NB4 (cell line): ENCODE data around the gene UNC93B1.

Source experiments
- DNase-seq: peaks from one replicate; pipeline ENCODE4 v3.0.0; 2010; ENCODE audit warnings: low read depth
- H3K4me3 ChIP-seq: one replicate; pipeline ENCODE4 v1.5.1; 2011; ENCODE audit warnings: mild to moderate bottlenecking, low read depth, low read length, moderate library complexity
- CTCF ChIP-seq: IDR thresholded peaks from one replicate; pipeline ENCODE4 v1.5.1; 2012; ENCODE audit warnings: low read depth, low read length
- MAX ChIP-seq: IDR thresholded peaks from 2 replicates; pipeline ENCODE4 v1.6.1; 2011; ENCODE audit warnings: low read depth, low read length
- MYC ChIP-seq: IDR thresholded peaks from 2 replicates; pipeline ENCODE4 v1.6.1; 2011; ENCODE audit warnings: low read depth, low read length
- POLR2A ChIP-seq: IDR thresholded peaks from 2 replicates; pipeline ENCODE4 v1.6.1; 2011; ENCODE audit warnings: mild to moderate bottlenecking; ENCODE audit not compliant: insufficient read length; ENCODE audit errors: extremely low read depth

The UNC93B1 gene

GRCh38 chr11:68044145-68044813 is 40.4 kb upstream of the UNC93B1 start:
- no peak overlapping the region for H3K4me3 ChIP-seq
- DNase-seq: no peak
- no peak for TF ChIP-seq CTCF
- TF ChIP-seq POLR2A: no peak
- no peak for TF ChIP-seq MYC
- TF ChIP-seq MAX: no peak

DNA sequence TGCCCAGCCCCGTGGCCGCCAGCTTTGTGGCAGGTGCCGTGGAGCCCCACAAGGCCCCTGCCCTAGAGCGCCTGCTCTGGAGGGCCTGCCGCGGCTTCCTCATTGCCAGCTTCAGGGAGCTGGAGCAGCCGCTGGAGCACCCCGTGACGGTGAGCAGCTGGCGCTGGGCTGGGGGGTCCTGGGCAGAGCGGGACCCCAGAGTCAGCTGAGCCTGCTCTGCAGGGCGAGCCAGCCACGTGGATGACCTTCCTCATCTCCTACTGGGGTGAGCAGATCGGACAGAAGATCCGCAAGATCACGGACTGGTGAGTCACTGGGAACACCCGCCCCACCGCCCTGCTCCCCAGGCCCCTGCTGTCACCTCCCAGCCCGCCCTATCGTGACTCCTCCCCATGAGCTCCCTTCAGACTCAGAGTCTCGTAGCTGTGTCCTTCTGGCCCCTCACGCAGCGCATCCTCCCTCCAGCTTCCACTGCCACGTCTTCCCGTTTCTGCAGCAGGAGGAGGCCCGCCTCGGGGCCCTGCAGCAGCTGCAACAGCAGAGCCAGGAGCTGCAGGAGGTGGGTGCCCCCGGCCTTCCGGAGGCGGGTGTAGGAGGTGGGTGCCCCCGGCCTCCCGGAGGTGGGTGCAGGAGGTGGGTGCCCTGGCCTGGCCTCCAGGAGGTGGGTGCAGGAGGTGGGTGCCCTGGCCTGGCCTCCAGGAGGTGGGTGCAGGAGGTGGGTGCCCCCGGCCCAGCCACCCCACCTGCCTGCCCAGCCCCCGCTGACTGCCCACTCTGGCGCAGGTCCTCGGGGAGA is 39.6 kb upstream of the UNC93B1 start:
- DNase-seq: peak; percentile 96
- peak overlapping the region; percentile 32 for H3K4me3 ChIP-seq
- TF ChIP-seq MYC (peak; percentile 79; the same call in 1 of the 2 replicates), CTCF (no peak), POLR2A (peak; percentile 30), MAX (peak; percentile 89)

GRCh38 chr11:68043029-68043348 is 39.1 kb upstream of the UNC93B1 start:
- peak overlapping the region; percentile 32 for H3K4me3 ChIP-seq

DNA sequence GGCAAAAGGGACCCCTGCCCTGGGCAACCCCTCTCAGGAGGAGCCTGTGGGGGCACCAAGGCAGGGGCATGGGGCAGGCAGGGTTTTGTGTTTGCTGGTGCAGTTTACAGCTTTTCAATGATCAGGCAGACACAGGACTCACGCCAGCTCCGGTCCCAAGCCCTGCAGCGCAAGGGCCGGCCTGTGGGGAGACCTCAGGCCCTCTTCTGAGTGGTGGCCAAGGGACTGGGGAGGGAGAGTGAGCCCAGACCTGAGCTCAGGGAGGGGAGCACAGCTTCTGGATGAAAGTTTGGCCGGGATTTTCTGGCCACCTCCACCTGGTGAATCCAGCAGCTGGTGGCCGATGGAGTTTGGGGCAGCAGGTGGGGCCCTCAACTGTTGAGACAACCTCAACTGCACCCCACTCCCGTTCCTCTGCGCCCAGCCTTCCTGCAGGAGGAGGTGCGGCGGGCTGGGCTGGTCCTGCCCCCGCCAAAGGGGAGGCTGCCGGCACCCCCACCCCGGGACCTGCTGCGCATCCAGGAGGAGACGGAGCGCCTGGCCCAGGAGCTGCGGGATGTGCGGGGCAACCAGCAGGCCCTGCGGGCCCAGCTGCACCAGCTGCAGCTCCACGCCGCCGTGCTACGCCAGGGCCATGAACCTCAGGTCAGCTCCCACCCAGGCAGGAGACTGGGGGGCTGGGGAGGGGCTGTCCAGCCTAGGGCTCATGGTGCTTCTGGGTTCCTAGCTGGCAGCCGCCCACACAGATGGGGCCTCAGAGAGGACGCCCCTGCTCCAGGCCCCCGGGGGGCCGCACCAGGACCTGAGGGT is 38.5 kb upstream of the UNC93B1 start:
- peak overlapping the region; percentile 32 for H3K4me3 ChIP-seq
- no peak for TF ChIP-seq MAX
- no peak for TF ChIP-seq MYC
- no peak for TF ChIP-seq CTCF
- no peak for TF ChIP-seq POLR2A
- DNase-seq: no peak

More at GRCh38 chr11:68043029-68043348, 39.1 kb upstream of the UNC93B1 start:
- TF ChIP-seq MYC: no peak
- no peak for TF ChIP-seq CTCF
- DNase-seq: no peak

GRCh38 chr11:68041617-68042218 is 37.8 kb upstream of the UNC93B1 start:
- peak overlapping the region; percentile 34 for H3K4me3 ChIP-seq
- TF ChIP-seq POLR2A (no peak), MAX (no peak)
- peak; percentile 51 for DNase-seq

GRCh38 chr11:68040957-68041591 is 37.2 kb upstream of the UNC93B1 start:
- TF ChIP-seq POLR2A (no peak), MYC (no peak), MAX (no peak; the same call in 1 of the 2 replicates), CTCF (no peak)
- no peak for DNase-seq
- peak overlapping the region; percentile 89 for H3K4me3 ChIP-seq
